Ishikawa (cell line): Measurements from ENCODE around the gene PTPRM.

Experiments
- CEBPB ChIP-seq: IDR thresholded peaks from 2 replicates; pipeline ENCODE4 v1.6.1; 2012
- CREB1 ChIP-seq: IDR thresholded peaks from 2 replicates; pipeline ENCODE4 v1.6.1; 2012; ENCODE audit warnings: low read depth
- EGR1 ChIP-seq: IDR thresholded peaks from 2 replicates; pipeline ENCODE4 v1.6.1; 2012
- EP300 ChIP-seq: IDR thresholded peaks from 2 replicates; pipeline ENCODE4 v1.6.1; 2012; ENCODE audit warnings: borderline replicate concordance
- FOXM1 ChIP-seq: IDR thresholded peaks from 2 replicates; pipeline ENCODE4 v1.6.1; 2012; ENCODE audit warnings: low read depth, borderline replicate concordance
- NFIC ChIP-seq: IDR thresholded peaks from 2 replicates; pipeline ENCODE4 v1.6.1; 2012
- RAD21 ChIP-seq: IDR thresholded peaks from 2 replicates; pipeline ENCODE4 v1.6.1; 2012; ENCODE audit warnings: low read depth
- TAF1 ChIP-seq: IDR thresholded peaks from 2 replicates; pipeline ENCODE4 v1.6.1; 2012; ENCODE audit warnings: low read depth, mild to moderate bottlenecking
- TCF12 ChIP-seq: IDR thresholded peaks from 2 replicates; pipeline ENCODE4 v1.6.1; 2012; ENCODE audit warnings: low read depth
- TEAD4 ChIP-seq: IDR thresholded peaks from 2 replicates; pipeline ENCODE4 v1.6.1; 2012
- YY1 ChIP-seq: IDR thresholded peaks from 2 replicates; pipeline ENCODE4 v1.6.1; 2012; ENCODE audit warnings: low read depth
- ZBTB7A ChIP-seq: IDR thresholded peaks from 2 replicates; pipeline ENCODE4 v1.6.1; 2012; ENCODE audit warnings: low read depth
- TF ChIP-seq, protein P1 (sequence below): IDR thresholded peaks from 2 replicates; pipeline ENCODE4 v1.6.1; 2012
- TF ChIP-seq, protein P2 (sequence below): IDR thresholded peaks from 2 replicates; pipeline ENCODE4 v1.6.1; 2012; ENCODE audit warnings: low read depth, mild to moderate bottlenecking
- TF ChIP-seq, protein P3 (sequence below): IDR thresholded peaks from 2 replicates; pipeline ENCODE4 v1.6.1; 2012

Gene PTPRM

DNA sequence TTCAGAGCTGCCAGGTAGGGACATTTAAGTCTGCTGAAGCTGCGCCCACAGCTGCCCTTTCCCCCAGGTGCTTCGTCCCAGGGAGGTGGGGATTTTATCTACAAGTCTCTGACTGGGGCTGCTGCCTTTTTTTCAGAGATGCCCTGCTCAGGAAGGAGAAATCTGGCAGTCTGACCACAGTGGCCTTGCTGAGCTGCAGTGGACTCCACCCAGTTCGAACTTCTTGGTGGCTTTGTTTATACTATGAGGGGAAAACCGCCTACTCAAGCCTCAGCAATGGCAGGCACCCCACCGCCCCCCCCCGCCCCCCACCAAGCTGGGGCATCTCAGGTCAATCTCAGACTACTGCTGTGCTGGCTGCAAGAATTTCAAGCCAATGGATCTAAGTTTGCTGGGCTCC is 584.1 kb downstream of the PTPRM start:
- TF ChIP-seq CREB1 (no peak), TAF1 (no peak), CEBPB (no peak), FOXM1 (no peak), ZBTB7A (no peak)

DNA sequence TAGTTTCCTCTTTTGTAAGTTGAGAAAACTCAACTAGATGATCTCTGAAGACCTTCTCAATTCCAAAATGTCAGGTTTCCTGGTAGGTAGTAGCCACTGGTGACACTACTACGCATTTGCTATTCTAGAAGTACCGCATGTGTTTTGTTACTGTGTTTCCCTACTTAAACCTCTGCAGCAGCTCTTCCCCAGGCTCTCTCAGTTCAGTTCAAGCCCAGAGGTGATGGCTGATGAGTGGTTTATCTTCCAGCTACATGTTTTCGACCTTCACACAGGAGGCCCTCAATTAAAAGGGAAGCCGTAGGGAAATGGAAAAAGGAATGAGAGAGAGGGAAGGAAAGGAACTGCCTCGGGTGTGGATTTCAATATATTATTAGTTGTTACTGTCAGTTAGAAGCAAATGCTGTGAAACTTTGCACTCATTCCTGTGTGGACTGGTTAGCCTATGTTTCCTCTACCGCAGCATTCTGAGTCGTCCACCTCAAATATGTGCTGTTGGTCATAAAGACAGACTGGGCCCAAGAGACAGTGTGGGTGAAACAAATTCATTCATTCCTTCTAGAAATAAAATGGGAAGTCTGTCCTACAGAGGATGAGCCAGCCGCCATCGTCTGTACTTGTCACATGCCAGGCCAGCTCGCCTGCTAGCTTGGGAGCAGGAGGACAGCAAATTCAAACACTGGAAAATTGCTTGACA is 586.9 kb downstream of the PTPRM start:
- TF ChIP-seq CEBPB = no peak
- TF ChIP-seq RAD21 = no peak
- TF ChIP-seq EP300 = no peak
- no peak for TF ChIP-seq TCF12
- TF ChIP-seq FOXM1 = no peak
- no peak for TF ChIP-seq CREB1

DNA sequence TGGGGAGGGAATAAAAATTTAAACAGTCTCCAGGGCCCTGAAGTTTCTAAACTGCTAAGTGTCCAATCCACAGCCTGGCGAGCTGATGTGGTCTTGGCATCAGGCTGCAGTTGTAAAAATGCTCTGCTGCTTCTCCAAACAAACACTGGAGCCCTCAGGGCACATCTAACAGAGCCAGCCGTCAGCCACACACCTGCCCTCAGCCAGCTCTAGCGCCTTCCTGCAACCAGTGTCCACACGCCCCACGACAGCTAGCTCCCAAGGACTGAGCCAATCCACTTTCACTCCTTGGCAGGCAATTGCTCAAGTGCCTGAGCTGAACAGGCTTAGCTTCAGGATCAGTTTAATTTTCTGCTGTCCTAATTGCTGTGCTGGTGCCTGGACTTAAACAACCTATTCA is 595.7 kb downstream of the PTPRM start:
- no peak for TF ChIP-seq NFIC
- no peak for TF ChIP-seq TEAD4
- TF ChIP-seq ZBTB7A = no peak
- TF ChIP-seq, protein P1, sequence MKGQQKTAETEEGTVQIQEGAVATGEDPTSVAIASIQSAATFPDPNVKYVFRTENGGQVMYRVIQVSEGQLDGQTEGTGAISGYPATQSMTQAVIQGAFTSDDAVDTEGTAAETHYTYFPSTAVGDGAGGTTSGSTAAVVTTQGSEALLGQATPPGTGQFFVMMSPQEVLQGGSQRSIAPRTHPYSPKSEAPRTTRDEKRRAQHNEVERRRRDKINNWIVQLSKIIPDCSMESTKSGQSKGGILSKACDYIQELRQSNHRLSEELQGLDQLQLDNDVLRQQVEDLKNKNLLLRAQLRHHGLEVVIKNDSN = no peak
- TF ChIP-seq, protein P2, sequence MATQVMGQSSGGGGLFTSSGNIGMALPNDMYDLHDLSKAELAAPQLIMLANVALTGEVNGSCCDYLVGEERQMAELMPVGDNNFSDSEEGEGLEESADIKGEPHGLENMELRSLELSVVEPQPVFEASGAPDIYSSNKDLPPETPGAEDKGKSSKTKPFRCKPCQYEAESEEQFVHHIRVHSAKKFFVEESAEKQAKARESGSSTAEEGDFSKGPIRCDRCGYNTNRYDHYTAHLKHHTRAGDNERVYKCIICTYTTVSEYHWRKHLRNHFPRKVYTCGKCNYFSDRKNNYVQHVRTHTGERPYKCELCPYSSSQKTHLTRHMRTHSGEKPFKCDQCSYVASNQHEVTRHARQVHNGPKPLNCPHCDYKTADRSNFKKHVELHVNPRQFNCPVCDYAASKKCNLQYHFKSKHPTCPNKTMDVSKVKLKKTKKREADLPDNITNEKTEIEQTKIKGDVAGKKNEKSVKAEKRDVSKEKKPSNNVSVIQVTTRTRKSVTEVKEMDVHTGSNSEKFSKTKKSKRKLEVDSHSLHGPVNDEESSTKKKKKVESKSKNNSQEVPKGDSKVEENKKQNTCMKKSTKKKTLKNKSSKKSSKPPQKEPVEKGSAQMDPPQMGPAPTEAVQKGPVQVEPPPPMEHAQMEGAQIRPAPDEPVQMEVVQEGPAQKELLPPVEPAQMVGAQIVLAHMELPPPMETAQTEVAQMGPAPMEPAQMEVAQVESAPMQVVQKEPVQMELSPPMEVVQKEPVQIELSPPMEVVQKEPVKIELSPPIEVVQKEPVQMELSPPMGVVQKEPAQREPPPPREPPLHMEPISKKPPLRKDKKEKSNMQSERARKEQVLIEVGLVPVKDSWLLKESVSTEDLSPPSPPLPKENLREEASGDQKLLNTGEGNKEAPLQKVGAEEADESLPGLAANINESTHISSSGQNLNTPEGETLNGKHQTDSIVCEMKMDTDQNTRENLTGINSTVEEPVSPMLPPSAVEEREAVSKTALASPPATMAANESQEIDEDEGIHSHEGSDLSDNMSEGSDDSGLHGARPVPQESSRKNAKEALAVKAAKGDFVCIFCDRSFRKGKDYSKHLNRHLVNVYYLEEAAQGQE = no peak

DNA sequence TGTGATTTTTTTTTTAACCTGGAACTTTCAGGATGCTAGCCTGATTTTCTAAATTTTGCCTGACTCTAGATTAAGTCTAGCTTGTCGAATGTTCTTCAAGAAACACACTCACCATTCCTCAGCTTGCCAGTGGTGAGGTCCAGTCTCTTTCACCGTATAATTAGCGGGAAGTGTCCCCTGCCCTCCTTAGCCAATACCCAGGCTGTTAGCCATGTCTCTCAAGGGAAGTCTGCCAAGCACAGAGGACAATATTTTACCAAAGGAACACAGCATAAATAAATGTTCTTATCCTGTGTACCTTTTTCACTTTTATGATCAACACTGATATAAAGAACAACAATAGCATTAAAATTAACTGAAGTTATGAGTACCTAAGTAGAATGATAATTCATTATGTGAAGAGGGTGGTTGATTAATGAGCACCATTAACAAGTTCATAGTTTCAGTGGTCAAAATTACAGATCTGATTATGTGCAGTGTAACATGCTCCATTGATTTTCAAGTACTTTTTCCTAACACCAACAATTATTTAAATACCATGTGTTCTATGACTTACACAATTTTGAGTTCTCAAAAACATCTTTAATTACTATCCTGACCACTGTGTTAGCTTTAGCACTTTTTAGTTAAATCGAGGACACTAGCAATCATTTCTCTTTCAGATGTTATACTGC is 596.3 kb downstream of the PTPRM start:
- TF ChIP-seq, protein P2 = no peak
- no peak for TF ChIP-seq TEAD4
- TF ChIP-seq TAF1 = no peak
- no peak for TF ChIP-seq CREB1
- no peak for TF ChIP-seq CEBPB
- TF ChIP-seq, protein P3, sequence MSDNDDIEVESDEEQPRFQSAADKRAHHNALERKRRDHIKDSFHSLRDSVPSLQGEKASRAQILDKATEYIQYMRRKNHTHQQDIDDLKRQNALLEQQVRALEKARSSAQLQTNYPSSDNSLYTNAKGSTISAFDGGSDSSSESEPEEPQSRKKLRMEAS = no peak
- TF ChIP-seq EP300 = no peak
- TF ChIP-seq, protein P1 = no peak
- TF ChIP-seq FOXM1 = no peak
- TF ChIP-seq EGR1 = no peak
- TF ChIP-seq YY1 = no peak
- TF ChIP-seq TCF12 = no peak
- no peak for TF ChIP-seq NFIC
- TF ChIP-seq ZBTB7A = no peak
- no peak for TF ChIP-seq RAD21

DNA sequence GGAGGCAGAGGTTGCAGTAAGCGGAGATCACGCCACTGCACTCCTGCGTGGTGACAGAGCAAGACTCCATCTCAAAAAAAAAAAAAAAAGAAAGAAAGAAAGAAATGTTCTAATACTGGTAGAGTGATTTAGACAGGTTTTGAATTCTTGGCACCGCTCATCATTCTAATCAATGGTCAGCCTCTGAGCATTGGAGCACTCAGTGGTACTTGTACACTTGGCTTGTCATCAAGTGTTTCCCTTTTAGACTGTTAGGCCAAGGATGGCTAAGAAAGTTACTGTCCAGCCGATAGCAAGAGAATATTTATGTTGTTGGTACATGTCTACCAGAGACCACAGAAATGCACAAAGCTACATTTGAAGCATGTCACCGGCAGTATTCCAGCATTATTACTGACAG is 598.0 kb downstream of the PTPRM start:
- TF ChIP-seq EGR1 (no peak), TEAD4 (no peak), TCF12 (no peak), FOXM1 (no peak), NFIC (no peak), YY1 (no peak), RAD21 (no peak), CEBPB (no peak)
- TF ChIP-seq, protein P1 = no peak

DNA sequence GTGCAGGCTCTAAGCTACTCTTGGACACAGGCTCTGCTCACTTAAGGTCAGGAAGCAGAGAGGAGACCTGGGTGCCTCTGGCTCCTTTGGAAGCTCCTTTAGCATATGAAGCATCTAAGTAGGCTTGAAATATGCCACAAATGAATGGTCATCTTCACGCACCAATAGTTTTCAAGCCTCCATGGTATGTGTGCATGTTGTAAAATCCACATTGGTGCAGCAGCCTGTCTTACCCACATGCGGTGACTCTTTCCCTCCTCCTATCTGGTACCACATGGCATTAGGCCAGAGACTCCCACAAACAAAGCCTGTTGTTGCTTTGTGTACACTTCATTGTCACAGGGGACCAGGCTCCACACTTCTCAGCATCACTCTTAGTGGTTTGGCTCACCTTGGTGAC is 599.9 kb downstream of the PTPRM start:
- TF ChIP-seq EP300 (no peak), TCF12 (no peak), CREB1 (no peak), TAF1 (no peak), RAD21 (no peak), NFIC (no peak), FOXM1 (no peak), YY1 (no peak), CEBPB (no peak), EGR1 (no peak), ZBTB7A (no peak), TEAD4 (no peak)
- TF ChIP-seq, protein P1 = no peak
- TF ChIP-seq, protein P2 = no peak
- TF ChIP-seq, protein P3 = no peak
